Colonic mucosa (tissue), 4 donors: Measurements from ENCODE around the gene NUDT1. TPM values are rescaled to one million over a fixed set of nuclear protein-coding genes. Genes with fewer than 3 reads are reported as not detected.

Experiments
- DNase-seq: peaks from one replicate; pipeline ENCODE4 v3.0.0-alpha.2; 2020
- H3K27ac ChIP-seq: fragments of 200-600 bp; one replicate; pipeline ENCODE4 v1.8.0; 2021
- H3K27me3 ChIP-seq: fragments of 200-600 bp; one replicate; pipeline ENCODE4 v1.8.0; 2021
- H3K36me3 ChIP-seq: fragments of 200-600 bp; one replicate; pipeline ENCODE4 v1.8.0; 2021
- H3K4me1 ChIP-seq: fragments of 200-600 bp; one replicate; pipeline ENCODE4 v1.8.0; 2021; ENCODE audit warnings: mild to moderate bottlenecking
- H3K4me3 ChIP-seq: fragments of 200-600 bp; one replicate; pipeline ENCODE4 v1.8.0; 2021
- H3K9ac ChIP-seq, 2 donors: one replicate each; pipeline ENCODE4 v1.7.0; 2013; ENCODE audit warnings: control low read depth in 2 of 2, low read depth in 2 of 2, low read length in 2 of 2
- H3K9me3 ChIP-seq: fragments of 200-600 bp; one replicate; pipeline ENCODE4 v1.8.0; 2021
- intact Hi-C: fragments of 100-400 bp; cut with DNase I; formaldehyde crosslinking; loops from one replicate; pipeline ENCODE4 v1.14.1; 2022
- total RNA-seq, 2 donors: library from RNA; stranded (reverse); fragmentation: NEBNext Ultra II Directional in 1 of 2; extraction: Animal tissue kit (Norgen Biotek cat#: 25700) in 1 of 2; gene quantifications; one replicate each; pipeline ENCODE4 v1.2.1, GENCODE V29; 2021
- TF ChIP-seq, protein P1 (sequence below): fragments of 200-600 bp; IDR thresholded peaks from one replicate; pipeline ENCODE4 v1.8.0; 2022; ENCODE audit warnings: antibody characterized with exemption, mild to moderate bottlenecking
- donor health status: healthy.
- donor health status: DM: no; HTN: no; CAD: no.
- donor health status: DM: no; HTN: no; CAD: no.

NUDT1 gene
- total RNA-seq, 2 donors from 2014 or later: 15.0 to 51.6 TPM

DNA sequence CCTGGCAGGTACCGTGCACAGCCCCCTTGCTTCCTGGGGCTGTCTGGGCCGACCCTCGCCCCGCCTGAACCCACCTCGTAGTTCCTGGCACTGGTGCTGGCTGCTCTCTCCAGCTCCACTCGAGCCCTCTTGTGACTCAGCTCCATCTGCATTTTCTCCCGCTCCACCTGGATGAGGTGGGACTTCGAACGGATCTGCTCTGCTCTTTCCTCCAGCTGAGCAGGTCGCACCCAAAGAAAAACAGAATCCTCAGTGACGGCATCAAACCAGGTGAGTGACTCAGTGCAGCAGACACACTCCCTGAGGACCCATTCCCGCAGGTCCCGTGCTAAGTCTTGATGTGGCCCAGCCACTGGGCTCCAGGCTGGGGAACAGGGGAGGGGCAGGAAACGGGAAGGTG is 16.7 kb upstream of the NUDT1 start:
- H3K36me3 ChIP-seq: no peaks in the 10 kb centered on the region
- TF ChIP-seq, protein P1, sequence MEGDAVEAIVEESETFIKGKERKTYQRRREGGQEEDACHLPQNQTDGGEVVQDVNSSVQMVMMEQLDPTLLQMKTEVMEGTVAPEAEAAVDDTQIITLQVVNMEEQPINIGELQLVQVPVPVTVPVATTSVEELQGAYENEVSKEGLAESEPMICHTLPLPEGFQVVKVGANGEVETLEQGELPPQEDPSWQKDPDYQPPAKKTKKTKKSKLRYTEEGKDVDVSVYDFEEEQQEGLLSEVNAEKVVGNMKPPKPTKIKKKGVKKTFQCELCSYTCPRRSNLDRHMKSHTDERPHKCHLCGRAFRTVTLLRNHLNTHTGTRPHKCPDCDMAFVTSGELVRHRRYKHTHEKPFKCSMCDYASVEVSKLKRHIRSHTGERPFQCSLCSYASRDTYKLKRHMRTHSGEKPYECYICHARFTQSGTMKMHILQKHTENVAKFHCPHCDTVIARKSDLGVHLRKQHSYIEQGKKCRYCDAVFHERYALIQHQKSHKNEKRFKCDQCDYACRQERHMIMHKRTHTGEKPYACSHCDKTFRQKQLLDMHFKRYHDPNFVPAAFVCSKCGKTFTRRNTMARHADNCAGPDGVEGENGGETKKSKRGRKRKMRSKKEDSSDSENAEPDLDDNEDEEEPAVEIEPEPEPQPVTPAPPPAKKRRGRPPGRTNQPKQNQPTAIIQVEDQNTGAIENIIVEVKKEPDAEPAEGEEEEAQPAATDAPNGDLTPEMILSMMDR: no peak
- no peak for DNase-seq
- no peaks in the 10 kb centered on the region for H3K27me3 ChIP-seq
- no peaks in the 10 kb centered on the region for H3K4me1 ChIP-seq
- intact Hi-C loops: no loop called here
- no peak overlapping the region for H3K9ac ChIP-seq
- H3K4me3 ChIP-seq: no peak overlapping the region
- no peaks in the 10 kb centered on the region for H3K9me3 ChIP-seq
- H3K27ac ChIP-seq: no peak overlapping the region

DNA sequence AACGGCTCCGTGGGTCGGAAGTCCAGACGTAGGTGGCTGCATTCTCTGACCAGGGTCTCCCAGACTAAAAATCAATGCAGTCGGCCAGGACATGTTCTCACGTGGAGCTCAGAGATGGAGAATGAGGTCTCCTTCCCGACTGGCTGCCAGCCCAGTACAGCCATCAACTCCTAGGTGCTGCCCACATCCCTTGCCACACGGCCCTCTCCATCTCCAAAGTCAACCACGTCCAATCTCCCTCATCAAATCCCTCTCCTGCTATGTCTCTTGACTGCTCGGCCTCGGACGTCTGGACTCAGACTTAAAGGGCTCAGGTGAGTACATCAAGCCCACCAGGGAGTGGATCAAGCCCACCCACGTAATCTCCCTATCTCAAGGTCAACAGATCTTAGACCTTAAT is 16.2 kb upstream of the NUDT1 start:
- no peak overlapping the region for H3K9ac ChIP-seq
- TF ChIP-seq, protein P1: no peak
- H3K27me3 ChIP-seq: no peaks in the 10 kb centered on the region
- no peak for DNase-seq
- H3K4me3 ChIP-seq: no peak overlapping the region
- intact Hi-C loops: no loop called here
- H3K9me3 ChIP-seq: no peaks in the 10 kb centered on the region
- H3K36me3 ChIP-seq: no peaks in the 10 kb centered on the region
- no peak overlapping the region for H3K27ac ChIP-seq
- no peaks in the 10 kb centered on the region for H3K4me1 ChIP-seq

DNA sequence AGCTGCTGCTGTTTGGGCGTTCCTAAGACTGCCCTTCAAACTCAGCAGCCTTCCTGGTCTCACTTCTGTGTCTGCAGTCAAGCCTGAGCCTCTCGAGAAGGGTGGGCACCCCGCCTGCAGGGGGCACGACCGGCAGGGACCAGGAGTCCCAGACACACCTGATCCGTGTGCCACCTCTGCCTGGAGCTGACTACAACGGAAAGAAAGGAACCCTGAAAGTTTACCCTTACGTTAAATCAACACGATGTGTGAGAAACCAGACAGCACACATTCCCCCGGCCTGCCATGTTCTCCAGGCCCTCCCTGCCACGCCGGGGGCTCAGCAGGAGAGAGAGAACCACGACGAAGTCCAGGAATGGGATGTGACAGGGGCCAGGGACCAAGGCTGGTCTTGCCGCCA is 14.3 kb upstream of the NUDT1 start:
- no peak for DNase-seq
- Histone ChIP-seq H3K27me3 (no peaks in the 10 kb centered on the region), H3K36me3 (no peaks in the 10 kb centered on the region), H3K4me1 (no peaks in the 10 kb centered on the region), H3K9ac (no peak overlapping the region), H3K4me3 (no peak overlapping the region), H3K27ac (no peak overlapping the region), H3K9me3 (no peaks in the 10 kb centered on the region)
- TF ChIP-seq, protein P1: no peak
- intact Hi-C loops: no loop called here

DNA sequence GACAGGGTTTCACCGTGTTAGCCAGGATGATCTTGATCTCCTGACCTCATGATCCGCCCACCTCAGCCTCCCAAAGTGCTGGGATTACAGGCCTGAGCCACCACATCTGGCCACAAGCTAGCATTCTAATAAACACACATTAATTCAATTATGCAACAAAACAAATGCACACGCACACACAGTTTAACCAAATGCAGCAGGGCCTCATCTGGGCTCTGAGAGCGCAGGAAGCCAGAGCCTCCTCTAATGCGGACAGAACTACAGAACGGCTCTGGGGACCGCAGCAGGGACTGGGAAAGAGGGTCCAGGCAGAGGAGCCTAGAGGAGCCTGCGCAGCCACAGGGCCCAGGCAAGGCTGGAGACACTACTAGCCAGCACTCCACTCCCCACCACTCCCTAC is 13.1 kb upstream of the NUDT1 start:
- H3K9me3 ChIP-seq: no peaks in the 10 kb centered on the region
- no peak overlapping the region for H3K4me3 ChIP-seq
- no peak overlapping the region for H3K27ac ChIP-seq
- no peaks in the 10 kb centered on the region for H3K36me3 ChIP-seq
- no peaks in the 10 kb centered on the region for H3K27me3 ChIP-seq
- intact Hi-C loops: no loop called here
- no peak for DNase-seq
- TF ChIP-seq, protein P1: no peak
- H3K9ac ChIP-seq: no peak overlapping the region
- H3K4me1 ChIP-seq: no peaks in the 10 kb centered on the region

DNA sequence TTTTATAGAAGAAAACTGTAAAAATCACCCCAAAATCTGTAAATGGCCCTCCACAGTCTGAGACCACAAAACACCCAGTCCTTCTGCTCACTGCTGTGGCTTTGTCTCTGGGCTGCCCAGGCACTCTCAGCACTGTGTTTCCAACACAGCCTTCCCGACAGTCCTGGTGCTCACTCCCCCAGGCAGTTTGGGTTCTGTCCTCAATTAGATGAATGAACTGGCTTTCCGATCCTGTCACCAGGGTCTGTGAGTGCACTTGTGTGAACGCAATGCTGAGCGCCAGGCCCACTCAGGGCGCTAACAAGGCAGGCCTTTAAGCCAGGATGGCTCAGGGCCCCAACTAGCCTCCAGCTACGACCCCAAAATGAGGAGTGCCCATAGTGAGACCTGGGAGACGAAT is 12.6 kb upstream of the NUDT1 start:
- Histone ChIP-seq H3K27ac (no peak overlapping the region), H3K4me1 (no peaks in the 10 kb centered on the region), H3K9ac (no peak overlapping the region), H3K27me3 (no peaks in the 10 kb centered on the region), H3K36me3 (no peaks in the 10 kb centered on the region), H3K4me3 (no peak overlapping the region), H3K9me3 (no peaks in the 10 kb centered on the region)
- TF ChIP-seq, protein P1: no peak
- intact Hi-C loops: no loop called here
- DNase-seq: no peak

DNA sequence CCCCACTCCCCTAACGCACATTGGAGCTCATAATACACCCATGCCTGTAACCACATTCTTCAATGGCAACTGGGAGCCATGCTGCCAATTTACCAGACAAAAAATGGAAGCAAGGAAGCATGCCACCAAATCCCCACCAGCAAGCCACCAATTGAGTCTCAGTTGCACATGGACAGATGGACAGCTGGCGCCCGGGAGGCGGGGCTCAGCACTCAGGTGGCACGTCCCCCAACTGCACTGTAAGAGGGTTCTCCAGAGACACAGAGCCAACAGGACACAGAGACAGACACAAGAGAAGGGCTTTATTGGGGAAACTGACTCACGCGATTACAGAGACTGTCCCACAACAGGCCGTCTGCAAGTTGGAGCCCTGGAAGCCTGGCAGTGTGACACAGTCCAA is 11.8 kb upstream of the NUDT1 start:
- TF ChIP-seq, protein P1: no peak
- H3K4me3 ChIP-seq: no peak overlapping the region
- no peak overlapping the region for H3K9ac ChIP-seq
- no peak overlapping the region for H3K27ac ChIP-seq
- H3K9me3 ChIP-seq: no peaks in the 10 kb centered on the region
- H3K27me3 ChIP-seq: no peaks in the 10 kb centered on the region
- H3K36me3 ChIP-seq: no peaks in the 10 kb centered on the region
- intact Hi-C loops: no loop called here
- H3K4me1 ChIP-seq: no peaks in the 10 kb centered on the region
- no peak for DNase-seq
